ENCODE data around the gene TBL1X. TPM values are rescaled to one million over a fixed set of nuclear protein-coding genes. Genes with fewer than 3 reads are reported as not detected.

TBL1X gene
- total RNA-seq (2014; rRNA removed; shearing (Covaris generic)) = 26.9 and 29.9 TPM in 2 replicates
- polyA plus RNA-seq (2016; fragmentation: Nextera tagmentation; extraction: Ambion mirVana) = 8.7 and 10.7 TPM in 2 replicates
- long read RNA-seq, partial matches to known transcripts = 0 of 3 reads
- long read RNA-seq, other reads (novel, unspliced or antisense) = 3 of 3 reads

- Histone ChIP-seq H3K27ac (ENCODE audit: low read depth) (peak within 1 kb of the TSS; percentile 90; the same call in 1 of the 2 replicates), H3K36me3 (ENCODE audit: insufficient read depth) (no peaks in the 10 kb centered on the region), H3F3A (replicated peaks; ENCODE audit: low read depth) (no peaks in the 10 kb centered on the region), H3K27me3 (ENCODE audit: insufficient read depth) (peaks cover 13% of the 10 kb centered on the region; the same call in 1 of the 2 replicates), H3K4me2 (peak within 1 kb of the TSS; percentile 78), H3K79me2 (replicated peaks; ENCODE audit: insufficient read depth) (peaks cover 35% of the 10 kb centered on the region), H3K9me2 (ENCODE audit: insufficient read depth) (no peaks in the 10 kb centered on the region), H4K20me1 (replicated peaks; ENCODE audit: insufficient read depth) (no peaks in the 10 kb centered on the region; the same call in 1 of the 2 replicates), H3K4me3 (peak within 1 kb of the TSS; percentile 57), H3K4me1 (ENCODE audit: insufficient read depth) (peaks cover 23% of the 10 kb centered on the region), H2AFZ (no peak within 1 kb of the TSS)
- Mint-ChIP-seq H3K4me1 (peaks cover 21% of the 10 kb centered on the region), H3K27ac (peak within 1 kb of the TSS; percentile 52; the same call in 1 of the 2 replicates), H3K36me3 (ENCODE audit: low read depth) (peaks cover 7% of the 10 kb centered on the region; the same call in 2 of the 3 replicates), H3K27me3 (ENCODE audit: insufficient read depth, low read depth, poor library complexity) (no peaks in the 10 kb centered on the region), H3K9me3 (no peaks in the 10 kb centered on the region; the same call in 1 of the 3 replicates), H3K4me3 (peak within 1 kb of the TSS; percentile 71)
- peak; percentile 41 for DNase-seq (ENCODE audit: low spot score)
- ATAC-seq = peak; percentile 2; the same call in 2 of the 3 replicates
- TF ChIP-seq ZNF462 (CRISPR knock-in tag; IDR thresholded peaks at IDR 0.05) = no peak
- TF ChIP-seq EZH2 (IDR thresholded peaks at IDR 0.05; ENCODE audit: low read depth, unreplicated experiment) = no peak
- TF ChIP-seq ZNF331 (CRISPR knock-in tag; IDR thresholded peaks at IDR 0.05; ENCODE audit: low read depth) = no peak
- TF ChIP-seq ZNF114 (CRISPR knock-in tag; IDR thresholded peaks at IDR 0.05) = no peak
- no peak for TF ChIP-seq STAT1 (IDR thresholded peaks at IDR 0.05; ENCODE audit: unreplicated experiment)
- TF ChIP-seq CTCF (conservative IDR thresholded peaks at IDR 0.05; ENCODE audit: low read depth in 2 of 2) = no peak
- TF ChIP-seq NANOG (IDR thresholded peaks at IDR 0.05; ENCODE audit: borderline replicate concordance) = no peak
- TF ChIP-seq REST (IDR thresholded peaks at IDR 0.05; ENCODE audit: unreplicated experiment) = no peak
- TF ChIP-seq EZH2phosphoT487 (IDR thresholded peaks at IDR 0.05; ENCODE audit: unreplicated experiment) = no peak
- TF ChIP-seq CREB1 (CRISPR knock-in tag; IDR thresholded peaks at IDR 0.05; ENCODE audit: low read depth) = no peak
- no peak for TF ChIP-seq JUNB (IDR thresholded peaks at IDR 0.05; ENCODE audit: unreplicated experiment)
- no peak for TF ChIP-seq POLR2AphosphoS5 (IDR thresholded peaks at IDR 0.05; ENCODE audit: low read depth)
These were observed at the start of gene TBL1X for GRCh38 chrX:9464435-9465371. Gene TBL1X, plus strand, starts transcription at chrX:9465058. Its CDS starts 188,529 bp downstream, at chrX:9653587.

Data from GM23338 (cell line).